T-cell (primary cell): Measurements from ENCODE around the gene KDM4B. TPM values are rescaled to one million over a fixed set of nuclear protein-coding genes. Genes with fewer than 3 reads are reported as not detected.

Experiments used
- ATAC-seq, 4 experiments: fragments of 200-7000 bp in 3 of 4; fragments of 150-1000 bp in 1 of 4; cut with Tn5 transposase; replicated peaks in 1 of 4; 1 replicate in 3 of 4; 2 replicates in 1 of 4; pipeline ENCODE4 v1.10.0; 2021; ENCODE audit warnings: moderate library complexity in 3 of 4, mild to moderate bottlenecking in 2 of 4, moderate number of reproducible peaks in 1 of 4
- CTCF ChIA-PET, 2 donors: fragments of 300-600 bp; sonication (Branson Sonifier 250); formaldehyde crosslinking; loops; one replicate each; lab custom pipeline; 2022; ENCODE audit warnings: antibody characterized with exemption in 2 of 2; lab: Charles Lee
- POLR2A ChIA-PET, 2 donors: fragments of 300-600 bp; sonication (Branson Sonifier 250); formaldehyde crosslinking; loops; one replicate each; lab custom pipeline; 2022; ENCODE audit warnings: antibody characterized with exemption in 2 of 2; lab: Charles Lee
- DNase-seq, 35 experiments: peaks; one replicate each; pipeline versions ENCODE4 v3.0.0 to v3.0.0-alpha.2; 2013 to 2023
- H3K27ac ChIP-seq: one replicate; pipeline ENCODE4 v1.5.1; 2013; ENCODE audit warnings: low read length
- H3K27me3 ChIP-seq, 2 experiments: replicated peaks in 1 of 2; 1 replicate in 1 of 2; 2 replicates in 1 of 2; pipeline versions ENCODE4 v1.6.1 to v1.7.0; 2013; ENCODE audit warnings: low read length in 1 of 2, mixed read lengths in 1 of 2; ENCODE audit not compliant: control insufficient read depth in 2 of 2, insufficient read depth in 2 of 2; ENCODE audit errors: extremely low read depth in 1 of 2
- H3K36me3 ChIP-seq, 2 donors: 1 replicate in 1 of 2; 2 replicates in 1 of 2; pipeline versions ENCODE4 v1.6.1 to v1.7.0; 2013; ENCODE audit warnings: low read length in 1 of 2; ENCODE audit not compliant: control insufficient read depth in 2 of 2, insufficient read depth in 1 of 2; ENCODE audit errors: extremely low read depth in 1 of 2
- H3K4me1 ChIP-seq, 2 experiments: 1 replicate in 1 of 2; 2 replicates in 1 of 2; pipeline versions ENCODE4 v1.6.1 to v1.7.0; 2013; ENCODE audit warnings: low read length in 2 of 2, mixed read lengths in 1 of 2; ENCODE audit not compliant: insufficient read depth in 2 of 2, control insufficient read depth in 1 of 2; ENCODE audit errors: extremely low read depth in 1 of 2
- H3K4me3 ChIP-seq, 2 donors: 1 replicate in 1 of 2; 2 replicates in 1 of 2; pipeline versions ENCODE4 v1.5.1 to v1.7.0; 2013; ENCODE audit warnings: mild to moderate bottlenecking in 2 of 2, low read length in 1 of 2, moderate library complexity in 1 of 2; ENCODE audit not compliant: control insufficient read depth in 1 of 2; ENCODE audit errors: extremely low read depth in 1 of 2
- H3K9me3 ChIP-seq: 2 replicates; pipeline ENCODE4 v1.7.0; 2013
- H3K27ac Mint-ChIP-seq, 2 donors: one replicate each; pipeline ENCODE4 v1.8.0; 2020 to 2021; ENCODE audit warnings: mild to moderate bottlenecking in 2 of 2, mixed read lengths in 2 of 2
- H3K27me3 Mint-ChIP-seq, 2 donors: one replicate each; pipeline ENCODE4 v1.8.0; 2021 to 2022; ENCODE audit warnings: mixed read lengths in 2 of 2
- H3K36me3 Mint-ChIP-seq: one replicate; pipeline ENCODE4 v1.8.0; 2021; ENCODE audit warnings: mixed read lengths
- H3K4me1 Mint-ChIP-seq, 3 donors: one replicate each; pipeline ENCODE4 v1.8.0; 2020 to 2022; ENCODE audit warnings: mixed read lengths in 3 of 3, mild to moderate bottlenecking in 1 of 3
- H3K4me3 Mint-ChIP-seq, 3 donors: one replicate each; pipeline ENCODE4 v1.8.0; 2020 to 2022; ENCODE audit warnings: mild to moderate bottlenecking in 3 of 3, mixed read lengths in 3 of 3, moderate library complexity in 3 of 3
- H3K9me3 Mint-ChIP-seq, 3 donors: one replicate each; pipeline ENCODE4 v1.8.0; 2020 to 2022; ENCODE audit warnings: mixed read lengths in 3 of 3
- WGBS: methylation state at CpG from one replicate; pipeline ENCODE4 v1.1.5; 2013; ENCODE audit warnings: missing lambda C conversion rate; ENCODE audit not compliant: insufficient coverage; 5-methylcytosine and 5-hydroxymethylcytosine counted together
- total RNA-seq, 35 experiments: library from RNA in 6 of 35; stranded (reverse) in 6 of 35; fragments of 120-200 nt in 1 of 35; gene quantifications; one replicate each; pipeline versions ENCODE4 v1.2.1 to v1.2.4 and lab custom pipeline; 2013 to 2026

The KDM4B gene
- total RNA-seq, 5 donors from 2014 or later (not counting 1 experiment from before 2014, with no cell fraction given) = 44.6 to 59.2 (median 47.8) TPM

- Mint-ChIP-seq H3K4me3 (no peak overlapping the region), H3K36me3 (peaks cover 33% of the 10 kb centered on the region), H3K9me3 (no peaks in the 10 kb centered on the region), H3K27ac (no peak overlapping the region), H3K27me3 (no peaks in the 10 kb centered on the region), H3K4me1 (peaks cover 0 to 16% (median 13%) of the 10 kb centered on the region in 3 donors)
- no peaks in the 10 kb centered on the region for H3K27me3 ChIP-seq
- ChIA-PET CTCF (no interaction called here), POLR2A (no interaction called here)
- ATAC-seq (no peak), DNase-seq (no peak)
- 100% methylated on average over 7 of the region's 18 CpGs for WGBS
- H3K4me3 ChIP-seq = no peak overlapping the region
- H3K36me3 ChIP-seq = peaks cover 10 to 56% of the 10 kb centered on the region in 2 donors
- peaks cover 0 to 32% of the 10 kb centered on the region in 2 experiments for H3K4me1 ChIP-seq
- no peaks in the 10 kb centered on the region for H3K9me3 ChIP-seq
- no peak overlapping the region for H3K27ac ChIP-seq
Measured at GRCh38 chr19:5079071-5079774, 110.3 kb downstream of the KDM4B start.

GRCh38 chr19:5080030-5080654, 111.2 kb downstream of the KDM4B start:
- POLR2A ChIA-PET = no interaction called here
- Histone ChIP-seq H3K36me3 (peaks cover 10 to 58% of the 10 kb centered on the region in 2 donors), H3K27me3 (no peaks in the 10 kb centered on the region), H3K4me1 (peaks cover 0 to 23% of the 10 kb centered on the region in 2 experiments), H3K27ac (no peak overlapping the region), H3K9me3 (no peaks in the 10 kb centered on the region), H3K4me3 (no peak overlapping the region)
- no peaks in the 10 kb centered on the region for H3K9me3 Mint-ChIP-seq
- no peaks in the 10 kb centered on the region for H3K27me3 Mint-ChIP-seq
- no peak overlapping the region for H3K4me3 Mint-ChIP-seq
- ATAC-seq = no peak
- CTCF ChIA-PET = no interaction called here
- H3K36me3 Mint-ChIP-seq = peaks cover 33% of the 10 kb centered on the region
- 95% methylated on average over 22 of the region's 27 CpGs for WGBS
- H3K4me1 Mint-ChIP-seq = peaks cover 0 to 9% (median 9%) of the 10 kb centered on the region in 3 donors
- H3K27ac Mint-ChIP-seq = no peak overlapping the region
- no peak for DNase-seq

GRCh38 chr19:5080809-5081208, 111.9 kb downstream of the KDM4B start:
- POLR2A ChIA-PET = no interaction called here
- CTCF ChIA-PET = no interaction called here
- Mint-ChIP-seq H3K36me3 (peaks cover 35% of the 10 kb centered on the region), H3K4me1 (peaks cover 0 to 6% (median 6%) of the 10 kb centered on the region in 3 donors), H3K27ac (peak overlapping the region in 1 of 2 donors; percentile 28), H3K4me3 (no peak overlapping the region), H3K27me3 (no peaks in the 10 kb centered on the region), H3K9me3 (no peaks in the 10 kb centered on the region)
- peaks cover 10 to 62% of the 10 kb centered on the region in 2 donors for H3K36me3 ChIP-seq
- DNase-seq (no peak), ATAC-seq (no peak)
- WGBS = 93% methylated on average over 19 of the region's 19 CpGs
- no peak overlapping the region for H3K27ac ChIP-seq
- peaks cover 0 to 21% of the 10 kb centered on the region in 2 experiments for H3K4me1 ChIP-seq
- no peaks in the 10 kb centered on the region for H3K27me3 ChIP-seq
- H3K4me3 ChIP-seq = no peak overlapping the region
- no peaks in the 10 kb centered on the region for H3K9me3 ChIP-seq

GRCh38 chr19:5081443-5082161, 112.7 kb downstream of the KDM4B start:
- Histone ChIP-seq H3K9me3 (no peaks in the 10 kb centered on the region), H3K27me3 (no peaks in the 10 kb centered on the region), H3K27ac (no peak overlapping the region), H3K36me3 (peaks cover 10 to 65% of the 10 kb centered on the region in 2 donors), H3K4me1 (peaks cover 0 to 22% of the 10 kb centered on the region in 2 experiments), H3K4me3 (no peak overlapping the region)
- ChIA-PET CTCF (no interaction called here), POLR2A (no interaction called here)
- DNase-seq = no peak
- no peak for ATAC-seq
- Mint-ChIP-seq H3K4me3 (no peak overlapping the region), H3K4me1 (peaks cover 0 to 5% (median 5%) of the 10 kb centered on the region in 3 donors), H3K9me3 (no peaks in the 10 kb centered on the region), H3K27ac (no peak overlapping the region), H3K36me3 (peaks cover 35% of the 10 kb centered on the region), H3K27me3 (no peaks in the 10 kb centered on the region)
- 97% methylated on average over 27 of the region's 28 CpGs for WGBS

GRCh38 chr19:5083547-5083965, 114.6 kb downstream of the KDM4B start:
- H3K27ac Mint-ChIP-seq = no peak overlapping the region
- no peaks in the 10 kb centered on the region for H3K27me3 Mint-ChIP-seq
- Histone ChIP-seq H3K4me3 (no peak overlapping the region), H3K27ac (no peak overlapping the region), H3K27me3 (no peaks in the 10 kb centered on the region), H3K4me1 (peaks cover 0 to 7% of the 10 kb centered on the region in 2 experiments), H3K9me3 (no peaks in the 10 kb centered on the region), H3K36me3 (peaks cover 4 to 62% of the 10 kb centered on the region in 2 donors)
- DNase-seq (no peak), ATAC-seq (no peak)
- no peaks in the 10 kb centered on the region for H3K9me3 Mint-ChIP-seq
- peaks cover 29% of the 10 kb centered on the region for H3K36me3 Mint-ChIP-seq
- no peaks in the 10 kb centered on the region for H3K4me1 Mint-ChIP-seq
- H3K4me3 Mint-ChIP-seq = no peak overlapping the region
- CTCF ChIA-PET = no interaction called here
- POLR2A ChIA-PET = no interaction called here
- 97% methylated on average over 8 of the region's 13 CpGs for WGBS

GRCh38 chr19:5085566-5085965, 116.7 kb downstream of the KDM4B start:
- no peaks in the 10 kb centered on the region for H3K27me3 Mint-ChIP-seq
- peaks cover 28% of the 10 kb centered on the region for H3K36me3 Mint-ChIP-seq
- Histone ChIP-seq H3K36me3 (peaks cover 4 to 47% of the 10 kb centered on the region in 2 donors), H3K4me1 (peaks cover 0 to 7% of the 10 kb centered on the region in 2 experiments), H3K9me3 (no peaks in the 10 kb centered on the region), H3K27ac (no peak overlapping the region), H3K4me3 (no peak overlapping the region), H3K27me3 (no peaks in the 10 kb centered on the region)
- H3K9me3 Mint-ChIP-seq = no peaks in the 10 kb centered on the region
- ChIA-PET CTCF (no interaction called here), POLR2A (no interaction called here)
- whole genome bisulfite sequencing = 98% methylated on average over 14 of the region's 20 CpGs
- ATAC-seq (no peak), DNase-seq (no peak)
- H3K4me3 Mint-ChIP-seq = no peak overlapping the region
- no peak overlapping the region for H3K27ac Mint-ChIP-seq
- H3K4me1 Mint-ChIP-seq = no peaks in the 10 kb centered on the region
